PC-3 (cell line): ENCODE results near the gene CFAP97D1. TPM values are rescaled to one million over a fixed set of nuclear protein-coding genes. Genes with fewer than 3 reads are reported as not detected.
A peak's percentile ranks its signal among the peaks of the same experiment; 100 is the strongest.

Experiments used
- ATAC-seq: fragments of 200-7000 bp; cut with Tn5 transposase; 2 replicates; pipeline ENCODE4 v1.9.1; 2020; ENCODE audit warnings: mild to moderate bottlenecking, moderate library complexity
- BruUV-seq: library from RNA; stranded (reverse); fragments of 400-500 nt; replicated peaks from 2 replicates; lab custom pipeline; 2021; lab: Mats Ljungman, UMichigan
- CTCF ChIA-PET: fragments of 300-600 bp; sonication (Branson Sonifier 250); formaldehyde crosslinking; loops from one replicate; lab custom pipeline; 2022; ENCODE audit warnings: antibody characterized with exemption; lab: Charles Lee
- POLR2A ChIA-PET: fragments of 300-600 bp; sonication (Branson Sonifier 250); formaldehyde crosslinking; loops from one replicate; lab custom pipeline; 2022; ENCODE audit warnings: antibody characterized with exemption; ENCODE audit not compliant: unreplicated experiment; lab: Charles Lee
- DNase-seq: peaks from one replicate; pipeline ENCODE4 v3.0.0-alpha.2; 2015
- H2AFZ ChIP-seq: fragments of 300-600 bp; sonication (generic); 2 replicates; pipeline ENCODE4 v1.6.0; 2016; ENCODE audit warnings: antibody characterized with exemption, low read length
- H3F3A ChIP-seq: fragments of 300-600 bp; sonication (generic); one replicate; pipeline ENCODE4 v1.6.0; 2017; ENCODE audit warnings: antibody characterized with exemption, low read length, control low read depth, mild to moderate bottlenecking; ENCODE audit not compliant: unreplicated experiment
- H3K27ac ChIP-seq: fragments of 300-600 bp; sonication (generic); 2 replicates; pipeline ENCODE4 v1.5.1; 2016; ENCODE audit warnings: mild to moderate bottlenecking, low read length
- H3K27me3 ChIP-seq: fragments of 300-600 bp; sonication (generic); 2 replicates; pipeline ENCODE4 v1.6.1; 2016; ENCODE audit warnings: low read length, mixed read lengths
- H3K36me3 ChIP-seq: fragments of 300-600 bp; sonication (generic); 2 replicates; pipeline ENCODE4 v1.6.1; 2016; ENCODE audit warnings: low read depth, mixed run types, low read length, mixed read lengths
- H3K4me1 ChIP-seq: fragments of 300-600 bp; sonication (generic); 2 replicates; pipeline ENCODE4 v1.5.1; 2016; ENCODE audit warnings: low read length; ENCODE audit not compliant: insufficient read depth
- H3K4me2 ChIP-seq: fragments of 300-600 bp; sonication (generic); 2 replicates; pipeline ENCODE4 v1.6.0; 2016; ENCODE audit warnings: low read length
- H3K4me3 ChIP-seq: fragments of 300-600 bp; sonication (generic); 2 replicates; pipeline ENCODE4 v1.5.1; 2016; ENCODE audit warnings: mild to moderate bottlenecking, low read length, mixed read lengths
- H3K79me2 ChIP-seq: fragments of 300-600 bp; sonication (generic); 2 replicates; pipeline ENCODE4 v1.6.1; 2017; ENCODE audit warnings: low read length, mixed read lengths
- H3K9ac ChIP-seq: fragments of 300-600 bp; sonication (generic); 2 replicates; pipeline ENCODE4 v1.6.0; 2016; ENCODE audit warnings: mild to moderate bottlenecking, low read length
- H3K9me2 ChIP-seq: fragments of 300-600 bp; sonication (generic); replicated peaks from 2 replicates; pipeline ENCODE4 v1.6.1; 2016; ENCODE audit warnings: mixed run types, low read length, mixed read lengths
- H3K9me3 ChIP-seq: fragments of 300-600 bp; sonication (generic); 2 replicates; pipeline ENCODE4 v1.6.1; 2016; ENCODE audit warnings: low read length, mixed read lengths
- H4K20me1 ChIP-seq: fragments of 300-600 bp; sonication (generic); 2 replicates; pipeline ENCODE4 v1.6.1; 2016; ENCODE audit warnings: low read length, mixed read lengths
- EZH2 ChIP-seq: fragments of 300-600 bp; sonication (generic); IDR thresholded peaks from one replicate; pipeline ENCODE4 v1.6.1; 2017; ENCODE audit warnings: antibody characterized with exemption, mild to moderate bottlenecking, low read length; ENCODE audit not compliant: unreplicated experiment
- EZH2phosphoT487 ChIP-seq: fragments of 300-600 bp; sonication (generic); IDR thresholded peaks from 2 replicates; pipeline ENCODE4 v1.6.1; 2018; ENCODE audit warnings: mild to moderate bottlenecking, antibody characterized with exemption, low read length, borderline replicate concordance
- intact Hi-C: fragments of 100-400 bp; cut with micrococcal nuclease; formaldehyde crosslinking; loops from 2 replicates; pipeline ENCODE4 v1.9.0; 2023
- total RNA-seq: library from RNA; depleted of rRNA; stranded (reverse); fragments of >200 nt; gene quantifications from 2 replicates; pipeline ENCODE4 v1.2.3, GENCODE V29; 2014
- TF ChIP-seq, protein P1 (sequence below): fragments of 300-600 bp; sonication (generic); conservative IDR thresholded peaks from 2 replicates; pipeline ENCODE4 v1.5.1; 2017; ENCODE audit warnings: antibody characterized with exemption, low read depth, mild to moderate bottlenecking, low read length

Gene CFAP97D1
- total RNA-seq, 1 experiment from 2014 or later = 0.29 TPM

DNA sequence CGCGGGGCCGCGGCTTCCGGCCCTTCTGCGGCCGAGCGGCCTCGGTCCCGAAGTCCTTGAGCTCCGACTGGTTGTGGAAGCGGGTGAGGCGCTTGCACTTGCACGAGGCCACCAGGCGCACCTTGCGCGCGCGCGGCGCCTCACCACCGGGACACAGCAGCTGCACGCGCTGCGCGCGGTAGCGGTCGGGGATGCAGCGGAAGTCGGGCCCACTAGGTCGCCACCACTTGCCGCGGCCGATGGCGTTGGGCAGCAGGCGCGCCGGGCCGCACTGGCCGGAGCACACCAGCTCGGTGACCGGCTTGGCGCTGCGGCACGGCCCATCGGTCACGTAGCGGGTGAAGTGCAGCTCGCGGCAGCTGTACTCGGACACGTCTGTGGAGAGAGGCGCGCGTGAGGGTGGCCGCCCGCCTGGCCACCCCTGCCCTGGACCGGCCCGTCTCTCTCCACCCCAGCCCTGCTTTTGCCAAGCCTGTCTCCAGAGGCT, 24.8 kb upstream of the CFAP97D1 start:
- Histone ChIP-seq H3K36me3 (no peaks in the 10 kb centered on the region), H3K9me3 (no peaks in the 10 kb centered on the region), H2AFZ (peak overlapping the region; percentile 54), H3K27ac (no peak overlapping the region), H3K4me2 (peak overlapping the region; percentile 54), H3K4me3 (peak overlapping the region; percentile 19; the same call in 1 of the 2 replicates), H3K9ac (no peak overlapping the region), H3F3A (no peaks in the 10 kb centered on the region), H3K79me2 (no peaks in the 10 kb centered on the region), H3K4me1 (peaks cover 39% of the 10 kb centered on the region), H3K9me2 (no peaks in the 10 kb centered on the region), H4K20me1 (no peaks in the 10 kb centered on the region), H3K27me3 (no peaks in the 10 kb centered on the region)
- intact Hi-C loops = no loop called here
- ChIA-PET CTCF (interaction anchor here (1.0 kb wide), 1 partner anchor 61 kb away, joined by 5 read pairs; no protein-coding TSS in a partner anchor), POLR2A (no interaction called here)
- no TSS peak for BruUV-seq
- DNase-seq = peak; percentile 29
- peak; percentile 16; the same call in 1 of the 2 replicates for ATAC-seq
- TF ChIP-seq EZH2phosphoT487 (no peak), EZH2 (no peak)
- TF ChIP-seq, protein P1, sequence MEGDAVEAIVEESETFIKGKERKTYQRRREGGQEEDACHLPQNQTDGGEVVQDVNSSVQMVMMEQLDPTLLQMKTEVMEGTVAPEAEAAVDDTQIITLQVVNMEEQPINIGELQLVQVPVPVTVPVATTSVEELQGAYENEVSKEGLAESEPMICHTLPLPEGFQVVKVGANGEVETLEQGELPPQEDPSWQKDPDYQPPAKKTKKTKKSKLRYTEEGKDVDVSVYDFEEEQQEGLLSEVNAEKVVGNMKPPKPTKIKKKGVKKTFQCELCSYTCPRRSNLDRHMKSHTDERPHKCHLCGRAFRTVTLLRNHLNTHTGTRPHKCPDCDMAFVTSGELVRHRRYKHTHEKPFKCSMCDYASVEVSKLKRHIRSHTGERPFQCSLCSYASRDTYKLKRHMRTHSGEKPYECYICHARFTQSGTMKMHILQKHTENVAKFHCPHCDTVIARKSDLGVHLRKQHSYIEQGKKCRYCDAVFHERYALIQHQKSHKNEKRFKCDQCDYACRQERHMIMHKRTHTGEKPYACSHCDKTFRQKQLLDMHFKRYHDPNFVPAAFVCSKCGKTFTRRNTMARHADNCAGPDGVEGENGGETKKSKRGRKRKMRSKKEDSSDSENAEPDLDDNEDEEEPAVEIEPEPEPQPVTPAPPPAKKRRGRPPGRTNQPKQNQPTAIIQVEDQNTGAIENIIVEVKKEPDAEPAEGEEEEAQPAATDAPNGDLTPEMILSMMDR = no peak

DNA sequence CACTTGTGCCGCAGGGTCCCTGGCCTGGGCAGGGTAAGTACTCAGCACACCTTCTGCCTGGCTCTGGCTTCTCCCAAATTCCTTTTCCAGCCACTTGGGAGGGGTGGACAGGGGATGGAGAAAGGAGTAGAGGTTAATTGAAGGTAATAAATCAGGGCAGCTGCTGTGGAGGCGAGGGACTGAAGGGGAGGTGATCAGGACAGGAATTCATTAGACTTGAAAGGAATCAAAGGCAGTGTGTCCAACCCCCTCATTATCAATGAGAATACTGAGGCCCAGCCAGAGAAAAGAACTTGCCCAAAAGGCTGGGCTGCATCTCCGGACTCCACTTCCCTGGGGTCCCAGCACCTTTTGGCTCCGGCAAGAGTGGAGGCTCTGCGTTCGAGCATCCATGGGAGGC, 24.0 kb upstream of the CFAP97D1 start:
- H4K20me1 ChIP-seq = no peaks in the 10 kb centered on the region
- H3K27ac ChIP-seq = no peak overlapping the region
- H3K4me3 ChIP-seq = no peak overlapping the region
- ATAC-seq (no peak), DNase-seq (no peak)
- no TSS peak for BruUV-seq
- no peak overlapping the region for H3K4me2 ChIP-seq
- POLR2A ChIA-PET = no interaction called here
- no peaks in the 10 kb centered on the region for H3K27me3 ChIP-seq
- H3K79me2 ChIP-seq = no peaks in the 10 kb centered on the region
- H2AFZ ChIP-seq = no peak overlapping the region
- peaks cover 34% of the 10 kb centered on the region for H3K4me1 ChIP-seq
- no peak overlapping the region for H3K9ac ChIP-seq
- no peaks in the 10 kb centered on the region for H3K9me2 ChIP-seq
- CTCF ChIA-PET = no interaction called here
- H3F3A ChIP-seq = no peaks in the 10 kb centered on the region
- no peaks in the 10 kb centered on the region for H3K9me3 ChIP-seq
- intact Hi-C loops = no loop called here
- H3K36me3 ChIP-seq = no peaks in the 10 kb centered on the region
- no peak for TF ChIP-seq EZH2phosphoT487
- TF ChIP-seq, protein P1 = no peak
- no peak for TF ChIP-seq EZH2

DNA sequence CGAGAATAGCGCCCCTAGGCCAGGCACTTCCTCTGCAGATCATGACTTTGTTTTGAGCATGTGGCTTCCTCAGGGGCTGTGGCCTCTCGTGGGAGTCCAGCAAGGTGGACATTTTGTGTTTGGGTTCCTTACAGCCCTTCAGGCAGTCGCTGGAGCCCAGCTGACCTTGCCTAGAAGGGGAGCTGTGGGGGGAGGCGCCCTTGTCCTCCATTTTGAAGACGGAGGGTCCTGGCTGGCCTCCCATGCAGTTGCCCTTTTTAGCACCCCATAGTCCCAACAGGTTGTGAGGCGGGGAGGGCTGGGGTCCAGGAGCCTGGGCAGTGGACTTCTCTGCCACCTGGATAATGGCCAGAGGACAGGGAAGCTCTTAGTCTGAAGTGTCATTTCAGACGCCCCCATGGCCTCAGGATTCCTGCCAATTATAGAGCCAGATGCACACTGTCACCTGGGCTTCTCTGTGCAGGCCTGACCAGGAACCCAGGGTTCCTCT, 23.0 kb upstream of the CFAP97D1 start:
- Histone ChIP-seq H3K27me3 (no peaks in the 10 kb centered on the region), H3K27ac (no peak overlapping the region), H4K20me1 (no peaks in the 10 kb centered on the region), H3K9me2 (no peaks in the 10 kb centered on the region), H3K4me3 (no peak overlapping the region), H3K4me1 (peaks cover 34% of the 10 kb centered on the region), H3K36me3 (no peaks in the 10 kb centered on the region), H3K9ac (no peak overlapping the region), H3K79me2 (no peaks in the 10 kb centered on the region), H3K9me3 (no peaks in the 10 kb centered on the region), H2AFZ (no peak overlapping the region), H3K4me2 (no peak overlapping the region), H3F3A (no peaks in the 10 kb centered on the region)
- intact Hi-C loops = no loop called here
- ChIA-PET CTCF (interaction anchor here (0.5 kb wide), 1 partner anchor 9 kb away, joined by 3 read pairs; no protein-coding TSS in a partner anchor), POLR2A (no interaction called here)
- DNase-seq = no peak
- TF ChIP-seq EZH2phosphoT487 (no peak), EZH2 (no peak)
- TF ChIP-seq, protein P1 = no peak
- ATAC-seq = no peak
- BruUV-seq = no TSS peak
